DMS 273 (cell line): Measurements from ENCODE around the gene TTC34.

Experiments used
- DNase-seq: peaks from one replicate; lab custom pipeline; 2025; ENCODE audit not compliant: unreplicated experiment; lab: John Stamatoyannopoulos, UW

TTC34 gene, protein sequence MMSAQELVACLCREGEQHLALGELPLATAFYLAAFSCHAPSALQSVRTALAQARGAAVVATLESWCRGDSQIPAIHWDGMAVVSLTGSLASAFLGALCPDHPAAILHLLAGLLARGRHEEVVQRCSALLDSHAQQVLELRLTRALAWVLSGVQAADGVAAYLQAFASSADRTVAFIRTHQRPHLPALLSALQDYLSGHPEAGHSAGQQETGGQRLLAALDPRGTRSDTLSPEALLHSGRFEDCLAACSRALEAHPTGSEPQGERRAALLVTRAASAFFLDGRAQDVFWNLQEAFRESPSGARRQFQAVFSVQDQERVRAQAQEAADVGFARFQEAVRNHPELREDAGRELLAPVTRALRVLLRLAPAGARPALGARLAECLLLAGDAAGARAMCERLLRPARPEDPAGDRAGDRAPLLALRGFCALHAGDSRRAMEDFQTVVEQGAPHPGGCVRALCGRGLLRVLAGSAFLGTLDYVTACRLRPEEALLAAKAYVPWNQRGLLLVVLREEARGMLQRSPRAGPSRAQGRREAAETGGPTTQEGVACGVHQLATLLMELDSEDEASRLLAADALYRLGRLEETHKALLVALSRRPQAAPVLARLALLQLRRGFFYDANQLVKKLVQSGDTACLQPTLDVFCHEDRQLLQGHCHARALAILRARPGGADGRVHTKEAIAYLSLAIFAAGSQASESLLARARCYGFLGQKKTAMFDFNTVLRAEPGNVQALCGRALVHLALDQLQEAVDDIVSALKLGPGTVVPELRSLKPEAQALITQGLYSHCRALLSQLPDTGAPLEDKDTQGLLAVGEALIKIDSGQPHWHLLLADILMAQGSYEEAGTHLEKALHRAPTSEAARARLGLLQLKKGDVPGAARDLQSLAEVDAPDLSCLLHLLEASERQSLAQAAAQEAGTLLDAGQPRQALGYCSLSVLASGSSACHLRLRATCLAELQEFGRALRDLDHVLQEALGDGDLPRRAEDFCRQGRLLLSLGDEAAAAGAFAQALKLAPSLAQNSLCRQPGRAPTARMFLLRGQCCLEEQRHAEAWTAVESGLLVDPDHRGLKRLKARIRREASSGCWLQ

DNA sequence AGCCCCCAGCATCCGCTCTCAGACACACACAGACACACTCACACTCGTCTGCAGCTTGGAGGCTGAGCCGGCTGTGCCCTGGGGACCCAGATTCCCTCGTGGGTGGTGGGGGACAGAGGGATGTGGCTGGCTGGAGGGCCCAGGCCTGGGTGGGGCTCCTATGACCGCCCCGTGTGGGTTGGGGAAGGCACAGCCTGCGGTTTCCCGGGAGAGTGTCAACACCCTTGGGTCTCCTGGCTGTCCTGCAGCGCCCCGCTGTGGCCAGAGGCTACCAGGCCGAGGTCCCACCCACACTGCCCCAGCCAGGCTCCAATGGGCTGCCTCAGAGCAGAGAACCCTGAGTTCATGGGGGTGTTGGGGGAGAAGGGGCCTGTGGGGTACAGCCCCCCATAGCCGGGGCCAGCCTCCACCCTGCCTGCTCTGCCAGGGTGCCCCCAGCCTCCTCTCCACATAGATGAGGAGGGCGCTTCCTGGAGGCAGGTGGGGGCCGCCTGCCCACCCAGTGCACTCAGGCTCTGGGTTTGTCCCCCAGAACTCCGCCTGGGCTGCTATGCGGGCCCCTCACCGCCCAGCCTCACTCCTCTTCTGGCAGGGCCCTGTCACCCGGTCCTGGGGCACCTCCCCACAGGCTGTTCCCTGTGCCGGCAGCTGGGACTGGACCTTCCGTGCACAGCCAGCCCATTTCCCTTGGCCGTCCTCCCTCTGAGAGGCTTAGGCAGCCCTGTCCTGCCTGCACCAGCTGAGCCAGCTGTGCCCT, at the start of gene TTC34:
Gene TTC34 (minus strand): TSS at position 159 of the 757 bp plus-strand sequence. CDS start 866 bp downstream, outside the sequence.
- peak; percentile 71 for DNase-seq

DNA sequence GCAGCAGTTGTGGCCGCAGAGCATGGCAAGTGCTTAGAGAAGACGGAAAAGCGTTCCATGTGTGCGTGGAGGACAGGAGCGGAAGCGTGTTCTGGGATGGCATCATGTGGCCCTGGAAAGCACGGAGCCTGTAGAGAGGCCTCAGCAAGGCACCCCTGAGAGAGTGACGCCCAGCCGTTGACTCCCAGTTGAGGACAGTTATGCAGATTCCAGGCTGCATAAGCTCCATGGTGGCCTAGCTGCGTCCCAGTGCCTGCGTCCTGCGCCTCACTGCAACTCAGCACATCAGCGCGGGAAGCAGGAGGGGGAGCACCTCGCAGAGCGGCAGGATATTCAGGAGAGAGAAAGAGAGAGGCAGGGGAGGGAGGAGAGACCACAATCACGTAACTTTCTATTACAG, 49.0 kb upstream of the TTC34 start:
- DNase-seq = no peak

DNA sequence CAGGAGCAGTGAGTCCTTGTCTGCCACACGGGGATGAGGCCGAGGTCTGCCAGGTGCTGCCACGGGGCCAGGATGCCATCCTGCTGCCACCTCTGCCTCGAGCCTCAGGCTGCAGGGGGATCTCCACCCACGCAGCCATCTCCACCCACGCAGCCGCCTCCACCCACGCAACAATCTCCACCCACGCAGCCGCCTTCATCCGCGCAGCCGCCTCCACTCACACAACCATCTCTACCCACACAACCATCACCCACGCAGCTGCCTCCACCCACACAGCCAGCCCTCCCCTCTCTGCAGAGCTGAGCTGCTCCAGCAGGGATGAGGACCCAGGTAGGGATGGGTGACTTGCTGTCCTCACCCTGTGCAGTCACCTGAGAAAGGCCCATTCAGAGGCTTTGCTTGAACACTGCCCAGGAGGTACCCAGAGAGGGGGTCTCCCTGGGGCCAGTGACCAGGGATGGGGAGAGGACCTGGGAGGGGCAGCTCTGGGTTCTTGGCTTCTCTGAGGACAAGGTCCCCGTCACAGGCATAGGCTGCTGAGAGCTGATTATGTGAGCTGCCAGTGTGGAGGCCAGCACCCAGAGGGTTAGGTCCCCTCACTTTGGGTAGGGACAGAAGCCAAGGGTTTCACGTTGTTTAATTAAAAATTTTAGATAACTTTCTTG, 46.6 kb upstream of the TTC34 start:
- DNase-seq = no peak

DNA sequence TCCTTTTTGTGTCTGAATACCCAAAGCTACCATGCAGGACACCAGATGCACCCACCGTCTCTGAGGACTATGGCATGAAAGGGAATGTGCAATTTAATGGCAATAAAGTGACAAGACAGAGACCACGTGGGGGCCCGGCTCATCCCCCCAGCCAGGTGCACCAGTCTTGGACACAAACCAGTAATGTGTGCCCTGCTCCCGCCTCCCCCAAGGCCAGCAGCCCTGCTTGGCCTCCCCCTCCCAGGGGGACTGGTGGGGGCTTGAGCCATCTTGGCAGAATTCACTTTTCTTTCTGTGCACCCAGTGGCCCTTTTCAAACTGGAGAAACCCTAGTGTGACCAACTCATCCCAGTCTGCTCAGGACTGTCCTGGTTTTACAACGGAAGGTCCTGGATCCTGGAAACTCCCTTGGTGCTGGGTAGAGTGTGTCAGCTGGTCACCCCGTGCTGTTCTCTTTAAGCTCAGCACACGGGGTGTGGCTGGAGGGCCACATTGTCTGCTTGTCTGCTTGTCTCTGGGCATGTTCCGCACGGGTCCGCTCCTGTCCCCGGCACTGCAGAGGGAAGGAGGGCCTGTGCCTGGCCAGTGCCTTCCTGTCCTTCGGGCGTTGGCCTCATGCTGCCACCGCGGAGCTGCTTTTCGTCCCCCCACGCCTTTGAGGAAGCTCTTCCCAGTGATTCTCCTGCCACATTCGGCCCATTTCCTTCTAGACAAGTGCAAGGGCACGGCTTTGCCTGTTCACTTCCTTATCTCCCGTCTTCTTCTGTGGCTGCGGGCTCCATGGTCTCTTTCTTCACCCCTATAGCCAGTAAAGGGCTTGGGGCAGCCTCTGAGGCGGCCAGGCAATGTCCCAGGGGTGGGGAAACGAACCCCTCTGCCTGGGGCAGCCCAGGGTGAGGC, 45.8 kb upstream of the TTC34 start:
- no peak for DNase-seq

DNA sequence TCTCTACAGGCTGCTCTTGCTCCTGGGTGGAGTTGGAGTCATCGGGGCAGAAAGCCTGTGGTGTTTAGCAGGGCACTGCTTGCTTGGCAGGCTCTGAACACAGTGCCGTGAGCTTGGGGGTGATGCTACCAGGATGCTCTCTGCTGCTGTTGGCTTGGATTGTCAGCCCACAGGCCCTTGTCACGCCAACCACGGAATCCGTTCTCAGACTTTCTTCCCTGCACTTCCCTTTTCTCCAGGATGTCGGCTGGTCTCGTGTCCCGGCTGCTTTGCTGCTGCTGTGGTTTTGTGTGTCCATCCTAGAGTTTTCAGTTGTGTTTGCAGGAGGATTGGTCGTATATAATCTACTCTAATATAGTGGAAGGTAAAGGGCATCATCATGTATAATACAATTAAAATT, 44.4 kb upstream of the TTC34 start:
- no peak for DNase-seq

DNA sequence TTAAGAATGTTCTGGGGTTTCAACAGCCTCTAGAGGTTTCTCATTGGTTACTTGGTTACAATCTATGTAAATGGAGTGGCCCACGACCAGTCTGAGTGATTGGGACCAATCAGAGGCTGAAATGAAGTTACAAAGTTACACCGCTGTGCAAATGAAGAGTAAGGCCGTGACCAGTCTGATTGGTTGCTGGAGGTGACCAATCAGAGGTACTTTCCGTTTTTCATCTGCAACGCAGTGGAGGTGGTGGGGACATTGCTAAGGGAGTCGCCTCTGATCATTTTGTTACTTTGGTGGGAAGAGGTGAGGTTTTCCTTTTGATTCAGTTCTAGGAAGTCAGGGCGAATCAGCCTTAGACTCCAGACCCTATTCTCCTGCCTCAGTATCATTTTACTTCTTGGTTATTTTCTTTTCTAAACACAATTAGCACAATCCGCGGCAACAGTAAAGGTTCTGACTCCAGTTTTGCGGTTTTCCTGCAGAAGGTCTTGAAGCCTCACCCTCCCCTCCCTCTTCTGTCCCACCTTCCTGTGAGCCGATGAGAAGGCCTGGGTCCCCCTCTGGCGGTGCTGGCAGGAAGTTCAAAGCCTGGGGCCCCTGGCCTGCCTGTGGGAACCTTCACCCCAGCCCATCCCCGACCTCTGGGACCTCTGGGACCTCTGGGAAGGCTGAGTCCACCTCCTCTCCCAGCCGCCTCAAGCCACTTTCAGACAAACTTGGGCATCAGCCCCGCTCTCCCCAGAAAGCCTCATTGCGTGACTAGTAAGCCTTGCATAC, 38.7 kb upstream of the TTC34 start:
- DNase-seq = no peak

DNA sequence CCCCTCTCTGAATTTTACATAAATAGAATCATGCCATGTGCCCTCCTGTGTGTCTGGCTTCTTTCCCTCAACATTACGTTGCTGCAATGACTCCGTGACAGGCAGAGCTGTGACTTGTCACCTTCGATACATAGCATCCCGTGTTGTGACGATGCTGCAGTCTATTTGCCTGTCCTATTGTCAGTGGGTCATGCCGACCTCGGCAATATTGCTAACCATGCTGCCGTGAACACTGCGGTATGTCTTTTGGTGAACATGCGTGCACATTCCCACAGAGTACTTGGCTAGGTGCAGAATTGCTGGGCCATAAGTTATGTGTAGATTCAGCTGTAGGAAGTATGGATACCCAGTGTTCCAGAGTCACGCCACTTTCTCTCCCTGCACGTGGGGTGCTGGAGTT, 36.3 kb upstream of the TTC34 start:
- DNase-seq = no peak

DNA sequence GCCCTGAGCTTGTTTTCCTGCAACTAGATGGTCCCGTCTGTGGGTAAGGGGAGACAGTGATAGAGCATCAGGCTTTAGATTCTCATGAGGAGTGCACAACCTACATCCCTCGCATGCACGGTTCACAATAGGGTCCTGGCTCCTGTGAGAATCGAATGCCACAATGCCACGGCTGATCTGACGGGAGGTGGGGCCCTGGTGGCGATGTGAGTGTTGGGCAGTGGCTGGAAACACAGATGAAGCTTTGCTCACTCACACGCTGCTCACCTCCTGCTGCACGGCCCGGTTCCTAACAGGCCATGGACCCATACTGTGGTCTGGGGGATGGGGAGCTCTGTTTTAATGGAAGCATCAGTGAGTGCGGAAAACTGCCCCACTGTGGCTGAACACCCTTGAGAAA, 35.8 kb upstream of the TTC34 start:
- DNase-seq = no peak

DNA sequence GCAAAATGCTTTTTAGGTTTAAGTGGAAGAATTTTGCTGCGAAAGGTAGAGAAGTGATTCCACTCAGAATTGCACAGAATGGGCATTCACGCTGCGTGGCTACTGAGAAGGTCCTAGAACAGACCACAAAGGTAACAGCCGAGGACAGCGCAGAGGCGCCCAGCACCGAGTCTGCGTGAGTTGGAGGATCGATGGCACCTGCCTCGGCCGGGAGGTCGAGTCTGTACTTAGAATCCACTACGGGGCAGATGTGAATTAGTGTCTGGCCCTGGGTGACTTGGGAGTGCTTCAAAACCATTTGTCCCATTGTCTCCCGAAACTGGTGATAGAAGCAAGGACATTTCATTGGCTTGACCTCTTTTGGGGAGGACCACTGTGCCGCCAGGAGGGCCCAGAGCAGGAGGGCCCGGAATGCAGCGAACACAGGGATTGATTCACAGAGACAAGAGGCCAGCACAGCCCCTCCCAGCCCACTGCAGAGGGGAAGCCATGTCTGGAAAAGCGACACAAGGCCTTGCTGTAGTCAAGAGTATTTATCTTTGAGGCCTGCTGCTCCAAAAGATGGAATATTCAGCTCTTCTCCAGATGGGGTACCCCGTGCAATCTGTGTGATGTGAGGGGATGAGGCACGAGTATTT, 35.0 kb upstream of the TTC34 start:
- DNase-seq = no peak

DNA sequence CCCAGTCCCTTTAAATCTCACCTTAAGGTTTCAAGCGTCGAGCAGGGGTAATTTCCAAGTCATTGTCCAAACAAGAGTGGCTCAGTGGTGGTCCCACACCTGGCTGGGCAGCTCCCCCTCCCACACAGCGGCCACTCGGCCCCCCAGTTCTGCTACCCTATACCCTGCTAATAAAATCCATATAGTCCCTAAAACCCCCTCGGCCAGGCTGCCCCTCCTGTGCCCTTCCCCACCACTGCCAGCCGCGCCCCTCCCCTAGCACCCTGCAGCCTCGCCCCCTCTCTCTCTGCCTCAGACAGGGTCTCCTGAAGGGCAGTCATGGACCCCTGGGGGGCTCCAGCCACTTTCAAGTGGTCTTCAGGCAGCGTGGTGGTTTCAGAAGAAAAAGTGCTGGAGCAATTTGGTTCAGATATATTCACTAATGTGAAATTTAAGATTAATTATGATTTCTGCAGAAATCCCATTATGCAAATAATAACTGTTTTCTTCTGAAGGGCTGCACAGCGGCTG, 34.2 kb upstream of the TTC34 start:
- no peak for DNase-seq

DNA sequence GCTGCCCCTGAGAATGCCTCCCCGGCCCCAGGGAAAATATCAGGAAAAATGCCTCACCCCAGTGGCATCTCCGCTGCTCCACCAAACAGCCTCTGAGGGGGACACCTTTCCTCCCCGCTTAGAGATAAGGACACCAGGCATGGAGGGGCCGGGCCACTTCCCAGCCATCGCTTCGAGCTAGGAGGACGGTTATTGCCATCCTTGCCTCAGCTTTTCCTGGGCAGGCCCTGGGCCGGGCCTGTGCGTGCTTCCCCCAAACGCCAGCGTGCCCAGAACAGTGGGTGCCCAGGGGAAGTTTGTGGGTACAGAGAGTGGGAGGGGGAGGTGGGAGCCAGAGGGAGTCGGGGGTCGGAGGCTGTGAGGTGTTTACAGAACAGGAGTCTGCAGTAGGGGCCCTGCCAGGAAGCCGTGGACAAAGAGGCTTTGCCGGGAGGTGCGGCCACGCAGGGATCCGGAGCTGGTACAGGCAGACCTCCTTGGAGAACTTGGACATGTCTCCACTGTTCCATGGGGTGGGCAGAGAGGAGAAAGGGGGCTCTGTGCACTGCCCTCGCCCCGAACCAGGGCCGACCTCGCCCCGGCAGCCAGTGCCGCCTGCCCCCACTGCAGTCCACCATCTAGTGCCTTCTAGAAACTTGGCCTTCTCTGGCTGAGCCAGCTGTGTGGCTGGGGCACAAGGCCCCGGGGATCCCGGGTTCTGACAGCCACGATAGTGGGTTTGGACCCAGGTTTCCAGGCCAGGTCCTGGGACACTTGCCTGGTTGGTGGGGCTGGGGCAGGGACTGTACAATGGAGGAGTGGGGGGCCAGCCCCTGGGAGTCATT, 33.5 kb upstream of the TTC34 start:
- DNase-seq = no peak

DNA sequence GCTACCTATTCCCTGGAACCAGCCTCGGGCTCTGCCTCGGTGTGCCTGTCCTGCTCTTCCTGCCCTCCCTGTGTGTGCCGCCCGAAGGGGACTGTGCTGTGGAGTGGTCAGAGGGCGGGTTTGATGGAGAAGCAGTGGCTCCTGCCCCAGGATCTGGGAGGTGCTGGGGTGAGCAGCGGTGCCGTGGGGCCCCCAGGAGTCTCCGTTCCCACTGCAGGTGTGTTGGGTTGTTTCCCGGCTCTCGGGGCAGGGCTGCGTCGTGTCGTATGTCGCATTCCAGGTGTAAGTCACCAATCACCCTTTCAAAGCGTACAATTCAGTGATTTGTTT, 32.6 kb upstream of the TTC34 start:
- no peak for DNase-seq

DNA sequence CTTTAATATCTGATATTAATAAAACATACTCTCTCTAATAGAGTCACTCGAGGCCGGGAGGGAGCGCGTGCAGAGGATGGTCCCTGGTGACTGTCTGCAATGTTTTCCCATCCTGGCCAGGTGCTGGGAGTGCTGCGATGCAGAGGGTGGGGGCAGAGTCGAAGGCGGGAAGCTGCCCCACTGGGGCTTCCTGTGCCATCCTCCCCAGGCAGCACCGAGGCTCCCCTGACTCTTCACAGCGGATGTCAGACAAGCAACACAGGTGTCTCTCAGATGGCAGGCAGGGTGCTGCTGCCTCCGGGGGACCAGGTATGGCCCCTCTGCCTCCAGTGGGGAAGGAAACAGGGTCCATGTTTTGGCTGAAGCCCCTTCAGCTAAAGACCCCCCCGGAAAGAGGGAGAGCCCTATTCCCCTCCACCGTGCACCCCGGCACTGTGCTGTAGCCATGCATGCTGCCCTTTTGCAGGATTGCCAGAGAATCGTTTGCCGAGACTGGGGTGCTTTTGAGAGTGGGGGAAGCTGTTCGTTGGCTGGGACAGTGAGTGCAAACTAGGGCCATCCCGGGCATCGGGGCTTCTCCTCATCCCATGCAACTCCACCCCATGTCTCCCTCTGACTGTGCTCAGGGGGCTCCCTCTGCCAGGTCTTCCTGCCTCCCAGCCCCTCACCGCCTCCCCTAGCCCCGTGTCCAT, 32.1 kb upstream of the TTC34 start:
- no peak for DNase-seq

DNA sequence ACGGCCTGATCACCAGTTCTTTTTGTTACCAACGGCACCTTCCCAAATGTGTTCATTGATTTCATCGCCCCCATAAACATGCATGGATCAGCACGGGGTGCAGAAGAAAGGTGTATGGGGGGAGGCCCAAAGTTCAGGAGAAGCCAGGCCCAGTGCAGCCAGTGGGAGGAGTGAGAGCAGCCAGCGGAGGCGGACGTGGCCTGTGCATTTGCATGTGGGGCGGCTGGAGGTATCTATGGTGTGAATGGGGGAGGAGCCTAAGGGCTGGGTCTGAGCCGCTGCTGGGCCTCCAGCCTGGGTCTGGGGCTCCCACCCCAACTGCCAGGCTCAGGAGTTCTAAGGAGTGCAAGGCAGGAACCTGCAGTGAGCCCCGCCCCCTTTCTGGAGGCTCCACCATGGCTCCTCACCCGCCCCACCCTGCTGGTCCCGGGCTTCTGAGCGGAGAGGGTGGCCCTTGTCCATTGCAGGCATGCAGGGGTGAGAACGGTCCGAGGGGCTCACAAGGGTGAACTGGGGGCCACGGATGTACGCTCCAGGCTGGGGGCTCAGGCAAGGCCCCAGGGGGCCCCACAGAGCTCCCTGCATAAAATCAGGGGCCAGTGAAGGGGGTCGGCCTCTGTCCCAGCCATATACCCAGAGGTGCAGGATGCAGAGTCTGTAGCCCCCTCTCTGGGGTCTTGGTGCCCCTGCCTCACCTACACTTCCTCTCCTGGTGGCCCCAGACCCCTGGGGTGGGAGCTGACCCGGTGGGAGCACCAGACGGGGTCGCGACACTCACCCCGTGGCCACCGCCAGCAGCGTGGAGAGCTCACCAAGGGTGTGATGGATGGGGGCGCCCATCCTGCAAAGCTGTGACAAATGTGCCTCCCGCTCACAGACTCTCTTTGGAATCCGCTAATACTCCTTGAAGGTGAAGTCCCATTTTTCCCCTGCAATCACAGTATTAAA, 31.3 kb upstream of the TTC34 start:
- DNase-seq = no peak

DNA sequence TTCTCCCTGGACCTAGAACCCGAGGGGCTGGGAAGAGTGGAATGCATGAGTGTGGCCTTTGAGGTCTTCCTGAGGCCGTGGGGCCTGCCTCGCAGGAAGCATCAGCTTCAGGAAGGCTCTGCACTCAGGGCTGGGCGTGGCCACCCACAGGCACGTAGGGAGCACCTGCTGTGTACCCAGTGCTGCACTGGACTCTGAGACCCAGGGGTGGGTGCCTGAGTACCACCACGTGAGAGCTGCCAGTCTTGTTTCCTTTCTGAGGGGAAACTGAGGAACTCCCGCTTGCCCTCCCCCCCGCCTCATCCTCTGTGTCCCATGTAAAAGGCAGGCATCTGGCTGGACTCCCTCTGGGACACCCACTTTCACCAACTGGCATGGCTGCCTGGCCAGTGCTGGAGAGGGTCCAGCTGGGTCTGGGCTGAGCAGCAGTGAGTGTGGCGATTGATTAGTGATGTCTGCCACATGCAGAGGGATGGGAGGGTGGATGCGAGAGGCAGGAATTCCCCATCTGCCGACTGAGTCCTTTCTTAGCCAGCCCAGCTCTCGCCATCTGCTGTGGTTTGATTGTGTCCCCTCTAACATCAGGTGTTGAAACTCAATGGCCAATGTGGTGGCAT, 30.2 kb upstream of the TTC34 start:
- no peak for DNase-seq
